ENCODE data around the gene EEIG1.

GRCh38 chr9:128015696-128016095, 34.9 kb upstream of the EEIG1 start:
- TF ChIP-seq SPI1 (IDR thresholded peaks at IDR 0.05; ENCODE audit: borderline replicate concordance, low read depth) (no peak), CTCF (IDR thresholded peaks at IDR 0.05; ENCODE audit: insufficient read depth, low read length) (no peak)

Measured in HL-60 (cell line).